Measurements from ENCODE around the gene DELE1. TPM values are rescaled to one million over a fixed set of nuclear protein-coding genes. Genes with fewer than 3 reads are reported as not detected.

Gene DELE1
- total and polyA plus RNA-seq, 7 donors: 34.2 to 88.3 (median 52.6) TPM

DNA sequence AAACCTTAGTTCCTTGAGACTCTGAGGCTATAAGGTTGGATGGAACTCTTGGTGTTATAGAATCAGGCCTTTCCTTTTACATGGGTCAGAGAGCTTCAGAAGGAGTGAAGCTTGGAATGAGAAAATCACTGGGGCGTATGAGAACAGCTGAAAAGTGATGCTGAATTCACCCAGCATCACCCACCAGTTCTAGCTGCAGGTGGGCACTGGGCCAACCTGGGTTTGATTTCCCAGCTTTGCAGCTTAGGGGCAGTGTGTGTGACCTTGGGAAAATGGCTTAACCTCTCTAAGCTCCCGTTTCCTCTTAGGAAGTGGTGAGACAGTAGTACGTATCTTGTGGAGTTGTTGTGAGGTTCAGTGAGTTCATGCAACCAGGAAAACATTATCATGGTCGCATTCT, 23.6 kb downstream of the DELE1 start:
- Histone ChIP-seq H3K4me3 (no peak overlapping the region), H3K27ac (no peak overlapping the region), H3K27me3 (no peaks in the 10 kb centered on the region), H3K36me3 (no peaks in the 10 kb centered on the region), H3K9me3 (no peaks in the 10 kb centered on the region), H3K4me1 (peaks cover 0 to 10% (median 9%) of the 10 kb centered on the region in 4 donors)
- TF ChIP-seq EP300 (IDR thresholded peaks at IDR 0.05) (no peak), POLR2A (IDR thresholded peaks at IDR 0.05) (no peak), CTCF (IDR thresholded peaks at IDR 0.05) (no peak), POLR2AphosphoS5 (IDR thresholded peaks at IDR 0.05) (no peak)
- intact Hi-C loops (cut with DNase I): no loop called here
- WGBS, 2 donors: 77 to 82% methylated on average over 4 of the region's 4 CpGs
- no peak for DNase-seq

DNA sequence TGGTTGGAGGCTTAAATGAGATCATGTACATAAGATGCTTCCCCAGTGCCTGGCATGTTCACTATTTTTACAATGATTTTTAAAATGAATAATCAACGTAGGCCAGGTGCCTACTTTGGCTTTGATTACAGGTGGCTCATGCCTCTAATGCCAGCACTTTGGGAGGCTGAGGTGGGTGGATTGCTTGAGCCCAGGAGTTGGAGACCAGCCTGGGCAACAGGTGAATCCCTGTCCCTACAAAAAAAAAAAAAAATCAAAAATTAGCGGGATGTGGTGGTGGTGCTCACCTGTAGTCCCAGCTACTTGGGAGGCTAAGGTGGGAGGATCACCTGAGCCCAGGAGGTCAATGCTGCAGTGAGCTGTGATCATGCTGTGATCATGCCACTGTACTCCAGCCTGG, 25.1 kb downstream of the DELE1 start:
- Histone ChIP-seq H3K27me3 (no peaks in the 10 kb centered on the region), H3K4me3 (no peak overlapping the region), H3K27ac (no peak overlapping the region), H3K36me3 (no peaks in the 10 kb centered on the region), H3K9me3 (no peaks in the 10 kb centered on the region), H3K4me1 (peaks cover 0 to 10% (median 9%) of the 10 kb centered on the region in 4 donors)
- intact Hi-C loops (cut with DNase I): no loop called here
- TF ChIP-seq EP300 (IDR thresholded peaks at IDR 0.05): no peak
- no peak for TF ChIP-seq POLR2A (IDR thresholded peaks at IDR 0.05)
- TF ChIP-seq POLR2AphosphoS5 (IDR thresholded peaks at IDR 0.05): no peak
- no peak for TF ChIP-seq CTCF (IDR thresholded peaks at IDR 0.05)
- no peak for DNase-seq
- WGBS, 2 donors: 88 to 94% methylated on average over 2 of the region's 2 CpGs

DNA sequence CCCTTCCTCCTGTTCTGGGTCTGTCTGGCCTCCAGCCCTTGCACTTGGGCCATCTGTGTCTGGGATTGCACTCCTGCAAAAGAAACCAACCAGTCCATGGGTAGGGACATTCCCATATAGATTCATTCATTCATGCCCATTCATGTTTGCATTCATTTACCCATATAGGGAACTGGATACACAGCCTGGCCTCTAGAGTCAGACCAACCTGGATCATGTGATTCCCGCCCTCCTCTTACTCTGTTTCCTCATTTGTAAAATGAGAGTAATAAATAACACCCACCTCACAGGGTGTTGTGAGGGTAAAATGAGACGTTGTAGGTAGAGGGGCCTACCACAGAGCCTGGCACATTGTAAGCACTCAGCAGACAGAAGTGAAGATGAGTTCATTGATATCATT, 25.8 kb downstream of the DELE1 start:
- TF ChIP-seq CTCF (IDR thresholded peaks at IDR 0.05) (no peak), POLR2A (IDR thresholded peaks at IDR 0.05) (no peak), EP300 (IDR thresholded peaks at IDR 0.05) (no peak), POLR2AphosphoS5 (IDR thresholded peaks at IDR 0.05) (no peak)
- WGBS, 2 donors: 77 to 86% methylated on average over 2 of the region's 2 CpGs
- intact Hi-C loops (cut with DNase I): no loop called here

GRCh38 chr5:141950207-141951005, 26.7 kb downstream of the DELE1 start:
- H3K4me1 ChIP-seq: peaks cover 0 to 10% (median 6%) of the 10 kb centered on the region in 4 donors
- 91 to 96% methylated on average over 3 of the region's 3 CpGs for WGBS, 2 donors
- no peak overlapping the region for H3K27ac ChIP-seq
- no peak overlapping the region for H3K4me3 ChIP-seq
- H3K27me3 ChIP-seq: no peaks in the 10 kb centered on the region
- H3K36me3 ChIP-seq: no peaks in the 10 kb centered on the region
- TF ChIP-seq CTCF (IDR thresholded peaks at IDR 0.05): no peak
- no peak for TF ChIP-seq POLR2AphosphoS5 (IDR thresholded peaks at IDR 0.05)
- TF ChIP-seq EP300 (IDR thresholded peaks at IDR 0.05): no peak
- no peak for TF ChIP-seq POLR2A (IDR thresholded peaks at IDR 0.05)
- no peaks in the 10 kb centered on the region for H3K9me3 ChIP-seq
- intact Hi-C loops (cut with DNase I): no loop called here
- no peak for DNase-seq

More for the DNA sequence above, 25.8 kb downstream of the DELE1 start:
- peaks cover 0 to 10% (median 9%) of the 10 kb centered on the region in 4 donors for H3K4me1 ChIP-seq
- H3K27me3 ChIP-seq: no peaks in the 10 kb centered on the region
- H3K4me3 ChIP-seq: no peak overlapping the region
- DNase-seq: no peak
- no peak overlapping the region for H3K27ac ChIP-seq
- no peaks in the 10 kb centered on the region for H3K36me3 ChIP-seq
- no peaks in the 10 kb centered on the region for H3K9me3 ChIP-seq

Data from sigmoid colon (tissue), 7 donors.